Medulla oblongata (tissue), 1 donor: Measurements from ENCODE around the gene ENTR1.

Source experiments
- DNase-seq: peaks from one replicate; pipeline ENCODE4 v3.0.0-alpha.2; 2015; ENCODE audit errors: extremely low spot score

Gene ENTR1

GRCh38 chr9:136397643-136398042 lies 12.8 kb downstream of the ENTR1 start:
- no peak for DNase-seq

- DNase-seq = no peak
These were observed 14.2 kb downstream of the ENTR1 start for GRCh38 chr9:136396219-136396515.

DNA sequence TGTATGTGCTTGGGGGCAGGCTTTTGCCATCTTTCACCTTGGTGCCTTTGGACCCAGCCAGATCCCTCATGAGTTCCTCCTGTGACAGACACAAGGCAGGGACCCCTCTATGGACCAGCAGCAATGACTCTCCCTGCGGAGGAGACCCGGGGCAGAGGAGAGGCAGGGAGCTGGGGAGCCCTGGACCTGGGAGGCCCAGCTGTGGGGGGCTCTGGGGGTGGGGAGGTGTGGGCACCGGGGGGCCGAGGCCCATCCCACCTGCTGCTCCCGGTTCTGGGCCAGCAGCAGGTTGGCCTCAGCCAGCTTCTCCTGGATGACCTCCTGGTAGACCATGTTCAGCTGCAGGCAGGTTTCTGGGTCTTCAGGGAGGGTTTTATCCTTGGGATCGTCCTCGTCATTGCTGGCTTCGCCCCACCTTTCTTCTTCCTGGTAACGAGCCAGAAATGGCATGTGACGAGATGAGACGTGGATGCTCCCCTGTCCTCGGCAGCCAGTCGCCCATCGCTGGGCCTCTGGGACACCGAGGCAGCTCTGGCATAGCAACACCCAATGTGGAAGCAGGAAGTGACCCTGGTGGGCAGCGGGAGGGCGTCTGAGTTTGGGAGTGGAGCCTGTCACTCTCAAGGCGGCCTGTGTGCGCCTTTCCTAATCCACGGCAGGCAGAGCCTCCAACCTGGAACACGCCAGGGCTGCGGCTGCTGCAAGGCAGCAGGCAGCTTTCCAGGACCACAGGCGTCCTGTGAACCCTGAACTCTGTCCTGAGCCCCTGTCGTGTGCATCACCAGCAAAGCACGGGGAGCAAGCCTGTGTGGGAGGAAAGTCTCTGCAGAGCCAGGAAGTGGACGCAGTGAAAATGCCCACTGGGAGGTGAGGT lies 14.8 kb downstream of the ENTR1 start:
- no peak for DNase-seq

DNA sequence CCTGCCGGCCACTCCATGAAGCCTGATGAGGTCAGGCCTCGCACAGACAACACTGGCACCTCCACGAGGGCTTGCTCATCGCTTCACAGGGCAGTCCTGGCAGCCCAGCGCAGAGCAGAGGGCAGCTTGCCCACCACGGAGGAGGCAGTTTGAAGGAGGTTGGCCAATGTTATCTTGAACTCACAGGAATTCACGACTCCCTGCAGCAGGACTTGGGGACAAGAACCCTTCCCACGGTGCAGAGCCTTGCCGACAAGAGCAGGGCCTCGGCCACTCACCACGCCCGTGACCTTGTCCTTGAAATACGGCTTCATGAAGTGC lies 15.4 kb downstream of the ENTR1 start:
- DNase-seq = no peak

DNA sequence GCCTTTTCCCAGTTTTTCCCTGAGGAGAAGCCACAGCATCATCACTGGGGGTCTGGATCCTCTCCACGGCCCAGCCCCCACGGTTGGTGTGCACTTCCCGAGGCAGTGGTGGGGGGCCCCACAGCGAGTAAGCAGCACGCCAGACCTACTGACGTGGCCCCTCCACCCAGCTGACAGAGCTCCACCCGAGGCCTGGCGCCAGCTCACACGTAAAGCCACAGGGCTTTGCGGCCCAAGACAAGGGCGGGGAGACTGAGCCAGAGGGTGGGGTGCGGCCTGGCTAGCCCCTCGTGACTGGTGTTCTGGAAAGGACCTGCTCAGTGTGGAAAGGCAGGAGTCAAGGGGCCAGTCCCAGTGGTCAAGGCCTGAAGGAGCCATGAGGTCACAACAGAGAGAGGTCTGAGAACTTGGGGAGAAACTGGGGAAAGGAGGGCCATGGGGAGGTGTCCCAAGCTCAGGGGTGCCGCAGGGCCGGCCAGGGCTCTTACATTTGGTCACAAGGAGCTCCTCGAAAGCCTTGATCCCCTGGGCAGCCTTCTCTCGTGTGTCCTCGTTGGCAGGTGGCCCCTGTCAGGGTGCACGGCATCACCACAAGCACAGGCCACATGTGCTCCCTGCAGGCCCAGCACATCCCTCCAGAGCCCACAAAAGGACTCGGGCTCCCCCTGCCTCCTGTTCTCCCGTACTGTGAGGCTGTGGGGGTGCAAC lies 15.9 kb downstream of the ENTR1 start:
- no peak for DNase-seq

GRCh38 chr9:136393531-136393930 lies 16.9 kb downstream of the ENTR1 start:
- DNase-seq = no peak

- no peak for DNase-seq
These were observed 17.6 kb downstream of the ENTR1 start for GRCh38 chr9:136392538-136393449.

DNA sequence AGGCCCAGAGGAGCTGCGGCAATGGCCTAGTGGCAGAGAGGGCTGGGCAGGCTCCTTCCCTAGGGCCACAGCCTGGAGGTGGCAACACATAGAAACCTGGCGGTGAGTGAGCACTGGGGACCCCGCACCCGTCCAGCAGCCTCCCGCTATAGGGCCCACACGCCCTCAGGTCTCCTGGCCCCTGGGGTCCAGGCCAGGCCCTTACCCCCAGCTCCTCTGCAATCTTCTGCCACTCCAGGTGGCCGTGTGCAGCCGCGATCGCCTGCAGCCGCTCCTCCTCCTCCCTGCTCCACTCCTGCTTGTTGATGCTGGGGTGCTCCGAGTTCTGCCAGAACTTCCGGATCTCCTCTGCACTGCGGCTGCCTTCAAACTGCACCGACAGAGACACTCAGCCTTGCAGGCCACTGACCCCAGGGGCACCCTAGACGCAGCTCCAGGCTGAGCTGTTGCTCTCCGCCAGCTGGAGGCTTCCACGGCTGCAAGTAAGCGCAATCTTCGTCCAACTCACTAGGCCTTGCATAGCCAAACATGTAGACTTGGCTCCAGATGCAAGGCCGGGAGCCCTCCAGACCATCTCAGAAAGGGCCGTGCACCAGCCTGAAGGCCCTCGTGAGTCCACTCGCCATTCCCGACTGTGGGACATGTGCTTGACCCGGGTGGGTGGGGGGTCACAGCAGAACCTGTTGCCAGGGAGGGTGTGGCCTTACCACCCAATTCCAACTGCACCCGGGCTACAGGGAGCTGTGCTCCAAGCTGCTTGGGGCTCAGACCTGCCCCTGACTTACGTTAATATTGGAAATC lies 18.5 kb downstream of the ENTR1 start:
- DNase-seq = no peak

DNA sequence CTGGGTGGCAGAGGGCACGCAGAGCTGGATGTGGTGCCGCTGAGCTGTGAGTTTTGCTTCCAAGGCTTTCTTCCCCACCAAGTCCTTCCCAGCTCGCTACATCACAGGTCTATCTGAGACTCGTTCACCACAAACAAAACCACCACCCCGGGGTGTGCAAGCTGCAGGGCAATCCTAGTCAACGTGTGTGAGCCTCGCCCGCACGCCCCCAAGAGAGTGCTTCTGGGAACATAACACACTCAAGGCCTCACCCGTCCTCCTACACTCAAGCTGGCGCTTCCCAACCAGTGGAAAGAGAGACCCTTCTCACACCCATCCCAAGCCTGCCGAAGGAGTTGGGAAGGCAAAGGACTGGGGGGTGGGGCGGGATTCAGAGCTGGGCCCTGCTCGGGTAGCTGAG lies 21.0 kb downstream of the ENTR1 start:
- no peak for DNase-seq

DNA sequence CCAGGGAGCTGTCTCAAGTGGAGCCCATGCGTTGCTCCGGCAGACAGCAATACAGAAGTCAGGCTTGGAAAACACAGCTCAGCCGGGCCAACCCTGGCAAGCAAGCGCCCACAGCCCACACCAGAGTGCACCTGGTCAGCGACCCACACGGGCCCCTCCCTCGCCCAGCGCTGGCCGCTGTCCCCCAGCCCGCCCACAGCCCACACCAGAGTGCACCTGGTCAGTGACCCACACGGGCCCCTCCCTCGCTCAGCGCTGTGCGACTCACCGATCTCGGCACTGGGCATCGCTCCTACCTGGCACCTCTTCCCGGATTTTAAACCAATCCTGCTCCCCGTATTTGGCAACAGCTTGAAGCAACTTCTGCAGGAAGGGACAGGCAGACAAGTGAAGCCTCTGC lies 23.2 kb downstream of the ENTR1 start:
- no peak for DNase-seq

DNA sequence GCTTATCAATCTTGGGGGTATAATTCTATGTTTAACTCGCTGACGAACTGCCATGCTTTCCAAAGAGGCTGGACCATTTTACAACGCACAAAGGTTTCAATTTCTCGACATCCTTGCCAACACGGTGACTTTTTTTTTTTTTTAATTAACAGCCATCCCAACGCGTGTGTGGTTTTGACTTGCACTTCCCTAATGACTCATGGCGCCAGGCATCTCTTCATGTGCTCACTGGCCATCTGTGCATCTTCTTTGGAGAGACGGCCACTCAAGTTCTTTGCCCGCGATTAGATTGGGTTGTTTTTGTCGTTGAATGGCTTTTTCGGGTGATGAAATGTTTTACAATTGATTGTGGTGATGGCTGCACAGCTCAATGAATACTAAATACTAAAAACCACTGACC lies 24.4 kb downstream of the ENTR1 start:
- DNase-seq = no peak

DNA sequence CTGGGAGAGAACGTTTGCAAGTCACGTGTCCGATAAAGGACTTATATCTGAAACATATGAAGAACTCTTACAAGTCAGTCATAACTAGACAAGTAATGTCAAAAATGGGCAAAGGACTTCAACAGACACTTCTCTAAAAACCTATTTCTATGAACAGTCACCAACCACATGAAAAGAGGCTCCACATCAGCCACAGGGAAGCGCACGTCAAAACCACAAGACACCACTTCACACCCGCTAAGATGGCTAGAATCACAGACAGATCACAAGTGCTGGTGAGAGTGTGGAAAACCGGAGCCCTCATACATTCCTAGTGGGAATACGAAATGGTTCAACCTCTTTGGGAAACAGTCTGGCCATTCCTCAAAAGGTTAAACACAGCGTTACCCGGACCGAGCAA lies 25.4 kb downstream of the ENTR1 start:
- no peak for DNase-seq

GRCh38 chr9:136383436-136383835 lies 27.0 kb downstream of the ENTR1 start:
- no peak for DNase-seq

GRCh38 chr9:136381966-136382513 lies 28.4 kb downstream of the ENTR1 start:
- no peak for DNase-seq

DNA sequence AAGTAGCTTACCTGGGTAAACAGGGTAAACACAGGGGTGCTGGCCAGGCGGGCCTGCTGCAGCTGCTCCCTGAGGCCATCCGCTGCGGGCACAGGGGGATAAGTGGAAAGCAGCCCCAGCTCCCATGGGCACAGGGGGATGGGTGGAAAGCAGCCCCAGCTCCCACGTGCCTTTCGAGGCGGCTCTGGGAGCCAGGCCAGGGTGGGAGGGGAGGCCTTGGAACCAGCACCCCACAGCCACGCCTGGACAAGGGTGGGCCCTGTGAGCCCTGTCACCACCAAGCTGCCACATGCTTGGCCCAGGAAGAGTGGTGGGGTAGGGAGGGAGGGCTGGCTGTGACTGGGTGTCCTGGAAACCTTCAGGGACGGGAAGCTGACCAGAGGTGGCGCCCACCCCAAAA lies 29.1 kb downstream of the ENTR1 start:
- DNase-seq = peak; percentile 51

GRCh38 chr9:136380381-136380780 lies 30.0 kb downstream of the ENTR1 start:
- no peak for DNase-seq

DNA sequence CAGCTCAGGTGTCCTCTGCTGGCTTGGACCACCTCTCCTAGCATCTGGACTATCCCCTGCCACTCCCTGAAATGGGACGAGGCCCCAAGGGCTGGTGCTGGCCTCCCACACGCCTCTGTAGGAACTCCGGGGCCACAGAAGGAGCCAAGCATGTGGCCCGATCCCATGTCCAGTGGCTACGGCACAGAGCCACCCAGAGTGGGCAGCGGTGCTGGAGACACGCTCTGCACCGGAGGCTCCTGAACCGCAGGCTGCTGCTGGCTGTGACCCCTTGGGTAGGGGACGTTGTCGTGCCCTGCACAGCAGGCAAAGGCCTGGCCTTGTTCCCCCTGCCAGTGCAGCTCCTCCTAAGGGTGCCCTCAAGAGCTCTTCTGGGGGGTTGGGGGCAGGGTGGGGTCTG lies 30.5 kb downstream of the ENTR1 start:
- DNase-seq = no peak

- DNase-seq = no peak
These were observed 31.0 kb downstream of the ENTR1 start for GRCh38 chr9:136379401-136379800.

- DNase-seq = no peak
These were observed 31.5 kb downstream of the ENTR1 start for GRCh38 chr9:136379003-136379287.

DNA sequence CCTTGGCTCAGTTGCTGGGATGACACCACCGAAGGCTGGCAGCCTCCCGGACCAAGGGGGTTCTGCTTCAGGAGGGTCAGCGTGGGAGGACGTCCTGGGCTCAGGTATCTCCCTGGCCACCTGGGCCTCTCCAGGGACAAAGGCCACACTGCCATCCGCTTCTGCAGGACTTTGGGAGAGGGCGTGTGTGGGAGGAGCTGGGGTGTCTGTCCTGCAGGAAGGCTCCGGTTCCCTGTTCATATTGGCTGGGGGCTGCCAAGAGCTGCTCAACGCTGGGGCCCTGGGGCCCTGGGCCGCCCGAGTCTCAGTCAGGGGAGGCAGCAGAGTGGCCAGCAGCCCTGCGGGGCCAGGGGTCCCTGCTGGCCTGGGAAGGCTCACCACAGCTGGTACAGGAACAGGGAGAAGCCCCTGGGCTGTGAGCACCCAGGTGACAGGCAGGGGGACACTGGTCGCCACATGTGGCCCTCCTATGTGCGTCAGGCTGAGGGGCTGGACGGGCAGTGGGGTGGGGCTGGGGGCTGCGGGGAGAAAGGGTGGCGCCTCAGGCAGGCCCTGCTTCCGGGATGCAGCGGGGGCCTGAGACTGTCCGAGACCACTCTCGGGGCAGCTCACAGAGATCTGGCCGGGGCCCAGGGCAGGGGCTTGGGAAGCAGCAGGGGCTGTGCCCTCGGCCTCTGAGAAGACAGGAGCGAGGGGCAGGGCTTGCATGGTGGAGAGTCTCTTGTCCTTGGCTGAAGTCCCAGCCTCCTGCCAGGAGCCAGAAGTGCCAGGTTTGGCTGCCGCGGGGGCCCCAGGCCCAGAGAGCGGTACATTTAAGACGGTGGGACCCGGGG lies 32.0 kb downstream of the ENTR1 start:
- no peak for DNase-seq
